Fibroblast of skin of back (primary cell): ENCODE measurements around the gene ATP2C2.

Source experiments
- DNase-seq: peaks from one replicate; pipeline ENCODE4 v3.0.0-alpha.2; 2013

ATP2C2 gene

GRCh38 chr16:84499638-84500037 is 131.3 kb downstream of the ATP2C2 start:
- no peak for DNase-seq

GRCh38 chr16:84500531-84500930 is 132.2 kb downstream of the ATP2C2 start:
- DNase-seq = no peak

GRCh38 chr16:84501077-84501735 is 132.9 kb downstream of the ATP2C2 start:
- DNase-seq = peak; percentile 51

- no peak for DNase-seq
Observed at GRCh38 chr16:84502075-84502474, 133.7 kb downstream of the ATP2C2 start.

- DNase-seq = no peak
Observed at GRCh38 chr16:84502581-84502980, 134.2 kb downstream of the ATP2C2 start.

GRCh38 chr16:84503751-84504395 is 135.5 kb downstream of the ATP2C2 start:
- peak; percentile 62 for DNase-seq

GRCh38 chr16:84504420-84505248 is 136.3 kb downstream of the ATP2C2 start, which contains the start of gene MEAK7:
Gene MEAK7 (minus strand): TSS chr16:84504659. CDS start chr16:84498086, 6,573 bp downstream.
- peak; percentile 98 for DNase-seq

- no peak for DNase-seq
Observed at GRCh38 chr16:84505249-84506187, 137.2 kb downstream of the ATP2C2 start.

GRCh38 chr16:84507011-84507982 is 139.0 kb downstream of the ATP2C2 start:
- no peak for DNase-seq

GRCh38 chr16:84508502-84508901 is 140.2 kb downstream of the ATP2C2 start:
- DNase-seq = no peak

GRCh38 chr16:84509032-84509950 is 141.0 kb downstream of the ATP2C2 start:
- no peak for DNase-seq

GRCh38 chr16:84511180-84511800 is 143.0 kb downstream of the ATP2C2 start:
- peak; percentile 77 for DNase-seq

- no peak for DNase-seq
Observed at GRCh38 chr16:84511831-84512230, 143.5 kb downstream of the ATP2C2 start.

- peak; percentile 82 for DNase-seq
Observed at GRCh38 chr16:84513123-84513522, 144.8 kb downstream of the ATP2C2 start.

- no peak for DNase-seq
Observed at GRCh38 chr16:84513666-84514065, 145.3 kb downstream of the ATP2C2 start.
